Uterus (tissue), 2 donors: ENCODE data around the gene NHS.

Experiments
- CTCF ChIP-seq, 4 experiments: fragments of 200-600 bp in 2 of 4; fragments of 450-650 bp in 2 of 4; sonication (generic) in 2 of 4; IDR thresholded peaks; one replicate each; pipeline ENCODE4 v1.5.1; 2016 to 2019; ENCODE audit warnings: antibody characterized with exemption in 4 of 4, mild to moderate bottlenecking in 2 of 4, moderate library complexity in 1 of 4
- POLR2A ChIP-seq, 2 donors: fragments of 450-650 bp; IDR thresholded peaks; one replicate each; pipeline ENCODE4 v1.6.1; 2016; ENCODE audit warnings: antibody characterized with exemption in 2 of 2, mild to moderate bottlenecking in 1 of 2, moderate library complexity in 1 of 2

- TF ChIP-seq CTCF (IDR thresholded peaks at IDR 0.05) (no peak), POLR2A (IDR thresholded peaks at IDR 0.05) (no peak)
Observed at GRCh38 chrX:17373337-17373736, 1.7 kb upstream of the NHS start.
